Cardiac fibroblast (primary cell): Measurements from ENCODE around the gene NTN4.
A peak's percentile ranks its signal among the peaks of the same experiment; 100 is the strongest.
"Not testable (repeated sequence)": the region's sequence is repeated elsewhere in the genome, so short reads cannot be mapped to it uniquely, and the experiment has no call there.

Experiments used
- DNase-seq, 2 donors: peaks; one replicate each; pipeline versions ENCODE4 v3.0.0 to v3.0.0-alpha.2; 2010; ENCODE audit warnings: low read depth in 2 of 2
- H3K4me3 ChIP-seq, 2 donors: replicated peaks in 1 of 2; 1 replicate in 1 of 2; 2 replicates in 1 of 2; pipeline ENCODE4 v1.5.1; 2011; ENCODE audit warnings: low read depth in 2 of 2, low read length in 2 of 2, mild to moderate bottlenecking in 2 of 2, moderate library complexity in 1 of 2
- TF ChIP-seq, protein P1 (sequence below): IDR thresholded peaks from one replicate; pipeline ENCODE4 v1.5.1; 2011; ENCODE audit warnings: low read depth, mild to moderate bottlenecking, low read length, inconsistent platforms

The NTN4 gene

DNA sequence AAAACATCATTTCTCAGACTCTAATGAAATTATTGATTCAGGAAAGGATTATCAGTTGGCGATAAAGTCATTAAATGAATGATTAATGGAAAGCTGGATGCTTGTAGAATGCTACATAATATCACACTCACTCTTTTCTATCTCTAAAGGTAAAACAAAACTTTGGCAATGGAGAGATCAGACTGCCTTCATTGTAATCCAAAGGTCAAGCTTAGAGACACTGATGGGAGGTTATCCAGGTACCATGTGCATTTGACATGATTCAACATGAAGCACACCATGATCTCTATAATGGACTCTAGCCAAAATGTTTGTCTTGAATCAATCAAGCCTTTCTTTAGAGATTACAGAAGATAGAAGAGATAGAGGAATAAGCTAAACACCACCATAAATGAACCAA, 129.2 kb downstream of the NTN4 start:
- TF ChIP-seq, protein P1, sequence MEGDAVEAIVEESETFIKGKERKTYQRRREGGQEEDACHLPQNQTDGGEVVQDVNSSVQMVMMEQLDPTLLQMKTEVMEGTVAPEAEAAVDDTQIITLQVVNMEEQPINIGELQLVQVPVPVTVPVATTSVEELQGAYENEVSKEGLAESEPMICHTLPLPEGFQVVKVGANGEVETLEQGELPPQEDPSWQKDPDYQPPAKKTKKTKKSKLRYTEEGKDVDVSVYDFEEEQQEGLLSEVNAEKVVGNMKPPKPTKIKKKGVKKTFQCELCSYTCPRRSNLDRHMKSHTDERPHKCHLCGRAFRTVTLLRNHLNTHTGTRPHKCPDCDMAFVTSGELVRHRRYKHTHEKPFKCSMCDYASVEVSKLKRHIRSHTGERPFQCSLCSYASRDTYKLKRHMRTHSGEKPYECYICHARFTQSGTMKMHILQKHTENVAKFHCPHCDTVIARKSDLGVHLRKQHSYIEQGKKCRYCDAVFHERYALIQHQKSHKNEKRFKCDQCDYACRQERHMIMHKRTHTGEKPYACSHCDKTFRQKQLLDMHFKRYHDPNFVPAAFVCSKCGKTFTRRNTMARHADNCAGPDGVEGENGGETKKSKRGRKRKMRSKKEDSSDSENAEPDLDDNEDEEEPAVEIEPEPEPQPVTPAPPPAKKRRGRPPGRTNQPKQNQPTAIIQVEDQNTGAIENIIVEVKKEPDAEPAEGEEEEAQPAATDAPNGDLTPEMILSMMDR: no peak
- DNase-seq: no peak
- no peak overlapping the region for H3K4me3 ChIP-seq

GRCh38 chr12:95658386-95658785, 132.2 kb downstream of the NTN4 start:
- TF ChIP-seq, protein P1: no peak
- DNase-seq: no peak
- no peak overlapping the region for H3K4me3 ChIP-seq

DNA sequence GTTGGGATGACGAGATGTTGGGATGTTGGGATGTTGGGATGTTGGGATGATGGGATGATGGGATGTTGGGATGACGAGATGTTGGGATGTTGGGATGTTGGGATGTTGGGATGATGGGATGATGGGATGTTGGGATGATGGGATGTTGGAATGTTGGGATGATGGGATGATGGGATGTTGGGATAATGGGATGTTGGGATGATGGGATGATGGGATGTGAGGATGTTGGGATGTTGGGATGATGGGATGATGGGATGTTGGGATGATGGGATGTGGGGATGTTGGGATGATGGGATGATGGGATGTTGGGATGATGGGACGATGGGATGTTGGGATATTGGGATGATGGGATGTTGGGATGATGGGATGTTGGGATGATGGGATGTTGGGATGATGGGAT, 135.9 kb downstream of the NTN4 start:
- not testable (repeated sequence) for H3K4me3 ChIP-seq, DNase-seq

DNA sequence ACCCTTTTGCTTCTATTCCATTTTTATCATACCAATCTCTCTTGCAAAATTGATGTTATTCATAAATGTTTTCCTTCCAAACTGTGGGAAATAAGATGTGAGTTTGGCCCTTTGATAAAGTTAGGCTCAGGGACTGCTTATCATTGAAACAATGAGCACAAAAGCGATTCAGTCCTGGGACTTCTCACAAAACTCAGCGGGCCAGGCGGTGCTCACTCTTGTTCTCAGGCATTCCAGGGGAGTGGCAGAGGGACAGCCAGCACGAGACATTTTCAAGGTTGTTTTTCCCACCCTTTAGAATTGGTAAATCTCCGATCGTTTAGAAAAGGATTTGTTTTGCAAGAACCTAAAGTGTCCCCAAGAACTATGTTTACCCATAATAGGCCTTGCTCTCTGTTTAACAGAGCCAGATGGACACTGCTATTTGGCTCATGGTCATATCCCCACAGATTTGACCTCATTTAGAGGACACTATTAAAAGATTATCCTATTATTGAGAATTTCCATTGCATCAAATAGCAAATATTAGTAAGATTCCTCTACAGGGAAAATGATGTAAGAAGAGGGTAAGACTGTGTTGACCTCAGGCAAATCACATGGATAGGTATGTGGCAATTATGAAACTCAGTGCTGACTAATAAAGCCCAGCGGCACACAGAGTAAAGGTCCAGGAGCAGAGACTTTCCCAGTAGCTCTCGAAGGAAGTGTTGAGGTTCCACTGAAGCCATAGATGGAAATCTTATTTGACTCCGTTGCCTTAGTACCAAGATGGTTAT, 136.6 kb downstream of the NTN4 start:
- TF ChIP-seq, protein P1: no peak
- DNase-seq: peak; percentile 70 to 96
- no peak overlapping the region for H3K4me3 ChIP-seq

DNA sequence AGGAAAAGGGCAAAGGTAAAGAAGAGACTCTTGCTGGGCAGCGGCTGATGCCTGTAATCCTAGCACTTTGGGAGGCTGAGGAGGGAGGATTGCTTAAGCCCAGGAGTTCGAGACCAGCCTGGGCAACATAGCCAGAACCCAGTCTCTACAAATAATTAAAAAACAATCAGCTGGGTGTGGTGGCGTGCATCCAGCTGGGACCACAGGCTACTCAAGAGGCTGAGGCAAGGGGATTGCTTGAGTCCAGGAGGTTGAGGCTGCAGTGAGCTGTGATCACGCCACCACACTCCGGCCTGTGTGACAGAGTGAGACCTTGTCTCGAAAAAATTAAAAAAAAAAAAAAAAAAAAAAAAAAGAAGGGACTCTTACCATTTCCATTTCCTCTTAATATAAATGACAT, 138.9 kb downstream of the NTN4 start:
- H3K4me3 ChIP-seq: no peak overlapping the region
- TF ChIP-seq, protein P1: no peak
- no peak for DNase-seq

DNA sequence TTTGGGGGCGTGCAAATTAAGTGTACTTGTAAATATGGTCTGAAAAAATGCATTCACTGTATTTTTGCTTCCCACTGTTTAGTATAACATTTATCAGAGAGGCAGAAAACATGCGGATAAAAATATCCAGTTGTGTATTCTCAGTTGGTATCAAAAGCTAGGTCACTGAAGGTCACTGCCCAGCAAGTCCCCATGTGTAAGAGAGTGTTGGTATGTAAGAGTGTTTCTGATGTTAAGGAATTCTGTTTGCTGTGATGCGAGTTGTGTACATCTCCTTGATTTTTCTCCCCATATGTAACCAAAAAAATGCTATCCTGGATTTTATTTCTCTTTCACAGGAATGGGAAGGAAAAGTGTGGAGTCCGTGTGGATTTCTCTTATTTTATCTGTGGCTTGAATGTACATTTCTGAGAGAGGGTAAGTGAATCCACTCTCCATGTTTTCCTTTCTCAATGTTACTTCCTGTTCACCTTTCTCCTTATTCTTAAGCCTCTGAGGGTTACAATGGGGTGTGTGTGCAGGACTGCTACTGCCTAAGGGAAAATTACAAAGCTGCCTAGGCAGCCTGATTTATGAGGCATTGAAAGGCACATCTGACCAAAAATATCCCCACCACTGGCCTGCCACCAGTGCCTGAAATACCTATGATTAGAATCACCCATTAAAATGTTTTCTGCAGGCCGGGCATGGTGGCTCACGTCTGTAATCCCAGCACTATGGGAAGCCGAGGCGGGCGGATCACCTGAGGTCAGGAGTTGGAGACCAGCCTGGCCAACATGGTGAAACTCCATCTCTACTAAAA, 141.4 kb downstream of the NTN4 start:
- DNase-seq: peak; percentile 29 to 40
- TF ChIP-seq, protein P1: no peak
- no peak overlapping the region for H3K4me3 ChIP-seq

DNA sequence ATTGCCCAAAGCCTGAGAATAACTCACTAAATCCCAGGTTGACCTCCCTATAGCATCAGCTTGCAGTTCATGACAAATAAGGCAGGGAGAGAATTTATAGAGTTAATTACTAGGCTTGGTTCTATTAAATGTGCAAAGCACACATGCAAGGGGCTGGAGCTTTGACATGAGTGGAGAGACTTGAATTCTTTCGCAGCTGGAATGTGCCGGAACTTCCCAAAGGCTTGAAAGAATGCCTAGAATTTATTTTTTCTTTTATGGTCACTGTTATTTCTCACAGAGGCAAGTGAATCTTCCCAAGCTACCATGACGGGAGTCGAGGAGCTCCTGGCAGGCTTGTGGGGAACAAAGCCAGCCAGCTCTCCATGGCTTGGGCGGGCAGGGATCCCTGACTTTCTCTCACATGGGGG, 143.8 kb downstream of the NTN4 start:
- peak; percentile 78 to 79 for DNase-seq
- H3K4me3 ChIP-seq: no peak overlapping the region
- TF ChIP-seq, protein P1: no peak
